Measurements from ENCODE around the gene CFAP92.
A peak's percentile ranks its signal among the peaks of the same experiment; 100 is the strongest.

Gene CFAP92

DNA sequence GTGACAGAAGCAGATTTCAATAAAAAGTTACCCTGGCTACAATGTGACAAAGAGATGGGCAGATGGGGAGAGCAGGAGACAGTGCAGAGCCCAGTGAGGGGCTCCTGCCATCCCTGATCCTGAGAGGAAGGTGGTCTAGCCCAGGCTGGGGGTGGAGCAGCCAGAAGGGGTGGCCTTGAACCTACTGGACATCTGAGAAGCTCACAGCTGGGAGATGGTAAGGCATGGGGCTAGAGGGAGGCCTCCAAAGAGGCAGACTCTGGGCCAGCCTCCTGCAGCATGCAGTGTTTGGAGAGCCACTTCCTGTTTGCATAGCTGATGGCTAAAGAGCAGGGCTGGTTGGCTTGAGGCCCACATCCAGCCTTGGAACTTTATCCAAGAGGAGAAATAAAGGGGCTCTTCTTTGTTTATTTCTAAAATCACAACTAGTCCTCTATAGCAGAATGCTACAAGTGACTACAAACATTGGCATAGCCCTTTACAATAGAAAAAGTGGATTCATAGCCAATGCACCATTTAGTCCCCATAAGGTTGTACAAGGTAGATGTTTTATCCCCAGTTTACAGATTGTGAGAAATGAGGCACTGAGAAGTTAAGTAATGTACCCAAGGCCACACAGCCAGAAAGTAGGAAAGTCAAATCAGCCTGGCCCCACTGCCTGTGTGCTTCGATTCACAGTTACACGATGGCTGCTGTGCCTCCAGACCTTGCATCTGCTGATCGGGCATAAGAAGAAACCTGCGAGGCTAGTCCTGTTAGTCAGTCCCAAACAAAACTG is 11.8 kb upstream of the CFAP92 start:
- no peaks in the 10 kb centered on the region for H3K9me3 Mint-ChIP-seq
- H3K4me3 Mint-ChIP-seq, result no peak overlapping the region
- H3K27me3 Mint-ChIP-seq, result peaks cover 30% of the 10 kb centered on the region
- peak overlapping the region; percentile 11 for H3K27ac Mint-ChIP-seq
- H3K4me1 Mint-ChIP-seq, result peaks cover 23% of the 10 kb centered on the region
- ATAC-seq (ENCODE audit: low read depth), result no peak
- DNase-seq (ENCODE audit: low spot score in 2 of 2), result no peak
- no peaks in the 10 kb centered on the region for H3K36me3 Mint-ChIP-seq

DNA sequence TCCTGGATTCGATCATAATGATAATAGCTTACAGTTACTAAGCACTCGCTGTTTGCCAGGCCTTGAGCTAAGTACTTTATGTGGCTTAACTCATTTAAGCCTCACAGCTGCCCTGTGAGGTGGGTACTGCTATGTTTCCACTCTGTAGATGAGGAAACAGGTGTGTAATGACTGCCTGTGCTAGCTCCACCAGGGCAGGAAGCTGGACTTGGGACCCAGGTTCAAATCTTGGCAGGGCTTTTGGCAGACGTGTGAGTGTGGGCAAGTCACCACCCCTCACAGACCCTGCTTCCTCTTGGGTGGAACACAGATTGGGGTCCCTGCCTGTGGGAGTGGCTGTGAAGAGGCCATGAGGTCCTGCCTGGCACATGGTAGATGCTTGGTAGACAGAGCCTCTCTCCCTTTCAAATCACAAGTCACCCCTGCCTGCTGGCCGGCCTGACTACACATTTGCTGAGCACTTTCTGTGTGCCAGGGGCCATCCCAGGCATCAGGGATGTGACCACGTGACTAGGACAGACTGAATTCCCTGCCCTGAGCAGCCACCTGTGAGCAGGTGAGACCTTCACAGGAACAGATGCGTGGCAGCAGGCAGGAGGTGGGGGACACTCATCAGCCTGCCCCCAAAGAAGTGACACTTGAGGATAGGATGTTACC is 10.9 kb upstream of the CFAP92 start:
- Mint-ChIP-seq H3K36me3 (no peaks in the 10 kb centered on the region), H3K9me3 (no peaks in the 10 kb centered on the region), H3K4me1 (peaks cover 23% of the 10 kb centered on the region), H3K27ac (peak overlapping the region; percentile 11), H3K4me3 (no peak overlapping the region), H3K27me3 (peaks cover 35% of the 10 kb centered on the region)
- ATAC-seq (ENCODE audit: low read depth) (no peak), DNase-seq (ENCODE audit: low spot score in 2 of 2) (no peak)

DNA sequence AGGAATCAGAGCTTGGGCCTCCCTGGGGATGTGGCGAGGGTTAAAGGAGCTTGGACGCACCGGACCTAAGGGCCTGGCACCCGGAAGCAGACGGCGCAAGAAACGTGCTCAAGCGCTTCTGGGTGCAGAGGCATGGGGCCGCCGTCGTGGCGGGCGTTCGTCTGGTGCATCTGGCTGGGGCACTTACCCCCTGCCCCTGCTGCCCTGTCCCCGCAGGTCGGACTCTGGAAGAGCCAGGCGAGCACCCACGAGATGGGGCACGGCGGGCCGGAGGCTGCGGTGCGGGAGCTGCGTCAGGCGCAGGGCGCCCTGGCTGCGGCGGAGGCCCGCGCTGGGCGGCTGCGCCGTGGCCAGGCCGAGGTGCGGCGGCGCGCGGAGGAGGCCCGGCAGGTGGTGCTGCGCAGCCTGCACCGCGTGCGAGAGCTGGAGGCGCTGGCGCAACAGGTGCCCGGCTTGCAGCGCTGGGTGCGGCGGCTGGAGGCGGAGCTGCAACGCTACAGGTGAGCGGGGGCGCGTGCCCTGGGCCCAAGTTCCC is 9.8 kb upstream of the CFAP92 start:
- ATAC-seq (ENCODE audit: low read depth) (peak; percentile 89), DNase-seq (ENCODE audit: low spot score in 2 of 2) (peak in 1 of 2 donors; percentile 49)
- Mint-ChIP-seq H3K27ac (no peak overlapping the region), H3K4me1 (peaks cover 23% of the 10 kb centered on the region), H3K36me3 (no peaks in the 10 kb centered on the region), H3K9me3 (no peaks in the 10 kb centered on the region), H3K4me3 (peak overlapping the region; percentile 54), H3K27me3 (peaks cover 32% of the 10 kb centered on the region)

DNA sequence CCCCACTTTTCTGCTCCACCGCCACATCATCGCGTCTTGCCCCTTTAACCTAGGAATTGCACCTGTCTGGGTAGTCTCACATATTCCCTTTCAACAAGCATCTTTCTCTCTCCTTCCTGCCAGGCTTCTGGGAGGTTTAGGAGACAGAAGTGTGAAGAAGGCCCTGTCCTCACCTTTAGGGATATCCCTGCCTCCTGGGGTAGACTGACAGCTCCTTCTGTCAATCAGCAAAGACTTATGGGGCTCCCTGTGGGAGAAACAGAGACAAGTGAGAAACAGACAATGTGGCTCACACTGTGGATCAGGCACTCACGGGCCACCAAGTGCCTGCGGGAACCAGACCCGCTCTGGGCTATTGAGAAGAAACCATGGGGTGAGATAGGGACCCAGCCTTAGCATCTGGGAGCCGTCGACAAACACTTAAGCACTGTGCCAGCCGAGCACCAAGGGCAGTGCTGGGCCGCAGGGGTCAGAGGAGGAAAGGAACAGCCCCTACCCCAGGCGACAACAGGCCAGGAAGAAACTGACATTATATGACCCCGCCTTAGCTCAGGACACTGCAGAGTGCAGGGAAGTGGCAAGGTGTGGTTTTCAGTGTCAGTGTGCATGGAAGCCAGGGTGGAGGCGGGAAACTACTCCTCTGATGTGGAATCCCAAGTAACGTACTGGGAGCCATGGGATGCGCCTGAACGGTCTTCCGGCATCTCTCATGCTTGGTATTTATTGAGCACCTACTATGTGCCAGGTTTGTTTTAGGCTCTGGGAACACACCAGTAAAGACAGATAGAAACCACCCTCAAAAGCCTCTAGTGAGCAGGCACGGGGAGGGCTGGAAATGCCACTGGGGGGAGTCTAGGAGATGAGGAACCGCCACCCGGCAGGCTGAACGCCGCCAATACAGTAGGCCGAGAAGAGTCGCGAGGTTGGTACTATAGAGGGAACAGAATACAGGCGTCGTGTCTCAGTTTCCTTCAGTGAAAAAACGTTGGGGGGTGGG is 9.0 kb upstream of the CFAP92 start:
- peak overlapping the region; percentile 54 for H3K4me3 Mint-ChIP-seq
- ATAC-seq (ENCODE audit: low read depth) (no peak), DNase-seq (ENCODE audit: low spot score in 2 of 2) (no peak)
- H3K27ac Mint-ChIP-seq, result peak overlapping the region; percentile 62
- H3K4me1 Mint-ChIP-seq, result peaks cover 23% of the 10 kb centered on the region
- no peaks in the 10 kb centered on the region for H3K36me3 Mint-ChIP-seq
- H3K27me3 Mint-ChIP-seq, result peaks cover 35% of the 10 kb centered on the region
- no peaks in the 10 kb centered on the region for H3K9me3 Mint-ChIP-seq

DNA sequence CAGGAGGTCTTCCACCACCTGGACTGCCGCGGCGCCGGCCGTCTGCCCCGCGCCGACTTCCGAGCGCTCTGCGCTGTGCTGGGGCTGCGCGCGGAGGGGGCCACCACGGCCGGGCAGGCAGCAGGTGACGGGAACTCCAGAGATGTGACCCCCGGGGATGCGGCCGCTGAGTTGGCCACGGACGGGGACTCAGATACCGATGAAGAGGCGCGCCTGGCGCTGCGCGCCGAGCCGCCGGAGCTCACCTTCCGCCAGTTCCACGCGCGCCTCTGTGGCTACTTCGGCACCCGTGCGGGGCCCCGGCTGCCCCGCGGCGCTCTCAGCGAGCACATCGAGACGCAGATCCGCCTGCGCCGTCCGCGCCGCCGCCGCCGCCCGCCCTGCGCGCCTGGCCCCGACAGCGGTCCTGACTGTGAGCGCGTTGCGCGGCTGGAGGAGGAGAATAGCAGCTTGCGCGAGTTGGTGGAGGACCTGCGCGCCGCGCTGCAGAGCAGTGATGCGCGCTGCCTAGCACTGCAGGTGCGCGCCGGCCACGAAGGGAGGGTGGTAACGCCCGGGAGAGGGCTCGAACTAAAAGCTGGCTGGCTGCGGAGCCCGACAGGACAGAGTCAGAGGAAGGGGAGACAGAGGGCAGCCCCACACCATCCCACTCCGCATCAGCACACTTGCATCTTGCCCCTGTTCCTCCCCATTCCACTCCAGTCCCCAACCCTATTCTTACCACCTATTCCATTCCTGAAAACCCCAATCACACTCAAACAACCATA is 8.1 kb upstream of the CFAP92 start:
- H3K27me3 Mint-ChIP-seq, result peaks cover 38% of the 10 kb centered on the region
- H3K4me3 Mint-ChIP-seq, result peak overlapping the region; percentile 54
- no peaks in the 10 kb centered on the region for H3K36me3 Mint-ChIP-seq
- DNase-seq (ENCODE audit: low spot score in 2 of 2), result no peak
- peaks cover 23% of the 10 kb centered on the region for H3K4me1 Mint-ChIP-seq
- peak overlapping the region; percentile 62 for H3K27ac Mint-ChIP-seq
- ATAC-seq (ENCODE audit: low read depth), result peak; percentile 43
- no peaks in the 10 kb centered on the region for H3K9me3 Mint-ChIP-seq

DNA sequence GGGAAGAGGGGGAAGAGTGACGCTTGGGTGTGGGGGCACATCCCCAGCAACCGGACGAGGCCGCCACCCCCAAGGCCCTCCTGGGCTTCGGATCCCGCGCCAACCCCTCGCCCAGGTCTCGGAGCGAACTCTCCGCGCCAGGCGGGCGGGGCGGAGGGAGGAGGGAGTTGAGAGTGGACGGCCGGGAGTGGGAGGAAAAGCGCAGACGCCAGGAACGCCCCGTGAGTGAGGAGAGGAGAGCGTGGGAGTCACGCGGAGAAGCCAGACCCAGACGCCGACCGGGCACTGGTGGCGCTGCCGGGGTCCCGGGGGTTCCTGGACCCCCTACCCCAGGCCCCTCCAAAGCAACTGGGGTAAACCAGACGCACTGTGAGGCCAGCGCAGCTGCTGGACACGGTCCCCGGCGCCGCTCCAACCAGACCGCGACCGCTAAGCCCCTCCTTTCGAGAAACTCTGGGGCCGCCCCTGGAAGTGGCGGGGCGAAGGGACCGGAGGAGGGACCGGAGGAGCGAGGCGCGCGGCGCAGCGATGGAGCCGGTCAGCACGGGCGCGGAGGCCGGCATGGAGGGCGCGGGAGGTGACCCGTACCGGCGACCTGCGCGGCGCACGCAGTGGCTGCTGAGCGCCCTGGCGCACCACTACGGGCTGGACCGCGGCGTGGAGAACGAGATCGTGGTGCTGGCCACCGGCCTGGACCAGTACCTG is 7.4 kb upstream of the CFAP92 start, which contains the start of gene EFCC1:
Gene EFCC1 (plus strand): TSS at position 204 of the 705 bp plus-strand sequence. CDS start 325 bp downstream, at position 529.
- no peak within 1 kb of the TSS for H3K27ac Mint-ChIP-seq
- peaks cover 23% of the 10 kb centered on the region for H3K4me1 Mint-ChIP-seq
- H3K36me3 Mint-ChIP-seq, result no peaks in the 10 kb centered on the region
- ATAC-seq (ENCODE audit: low read depth) (no peak), DNase-seq (ENCODE audit: low spot score in 2 of 2) (no peak)
- peaks cover 38% of the 10 kb centered on the region for H3K27me3 Mint-ChIP-seq
- no peaks in the 10 kb centered on the region for H3K9me3 Mint-ChIP-seq
- H3K4me3 Mint-ChIP-seq, result peak within 1 kb of the TSS; percentile 54

DNA sequence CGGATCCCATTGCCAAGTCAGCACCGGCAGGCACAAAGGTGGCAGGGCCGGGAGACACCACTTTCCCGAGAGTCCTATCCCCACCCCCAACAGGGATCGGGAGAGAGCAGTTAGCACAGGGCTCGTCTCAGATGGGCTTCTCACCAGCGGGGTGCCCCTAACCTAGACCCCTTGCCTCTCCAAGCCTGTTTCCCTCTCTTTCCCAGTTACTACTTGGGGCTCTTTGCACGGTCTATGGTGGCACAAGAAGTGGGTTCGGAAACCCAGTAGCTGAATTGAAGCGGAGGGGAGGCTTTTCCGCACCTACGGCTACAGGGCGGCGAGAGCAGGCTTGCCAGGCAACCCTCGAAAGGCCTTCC is 6.8 kb upstream of the CFAP92 start:
- ATAC-seq (ENCODE audit: low read depth), result no peak
- Mint-ChIP-seq H3K36me3 (no peaks in the 10 kb centered on the region), H3K4me1 (peaks cover 23% of the 10 kb centered on the region), H3K9me3 (no peaks in the 10 kb centered on the region), H3K27ac (no peak overlapping the region), H3K27me3 (peaks cover 38% of the 10 kb centered on the region), H3K4me3 (peak overlapping the region; percentile 41)
- DNase-seq (ENCODE audit: low spot score in 2 of 2), result no peak

DNA sequence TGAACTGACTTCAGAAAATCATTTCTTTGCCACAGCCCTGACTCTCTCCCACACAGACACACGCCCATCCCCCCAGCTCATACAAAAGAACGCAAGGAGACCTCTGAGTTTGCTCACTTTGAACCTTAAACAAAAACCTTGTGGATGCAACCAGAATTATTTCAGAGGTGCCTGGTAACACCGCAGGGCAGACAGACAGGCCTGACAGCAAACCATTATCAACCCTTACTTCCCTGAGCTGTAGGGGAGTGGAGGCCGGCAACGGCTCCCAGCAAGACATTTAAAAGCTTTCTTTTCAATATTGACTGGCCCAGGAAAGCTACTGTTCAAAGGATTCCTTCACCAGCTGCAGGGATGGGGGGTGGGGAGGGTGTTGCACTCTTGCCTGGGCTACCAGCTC is 5.2 kb upstream of the CFAP92 start:
- DNase-seq (ENCODE audit: low spot score in 2 of 2) (no peak), ATAC-seq (ENCODE audit: low read depth) (no peak)
- H3K4me1 Mint-ChIP-seq, result peaks cover 22% of the 10 kb centered on the region
- no peak overlapping the region for H3K27ac Mint-ChIP-seq
- H3K4me3 Mint-ChIP-seq, result no peak overlapping the region
- H3K27me3 Mint-ChIP-seq, result peaks cover 33% of the 10 kb centered on the region
- H3K36me3 Mint-ChIP-seq, result no peaks in the 10 kb centered on the region
- H3K9me3 Mint-ChIP-seq, result no peaks in the 10 kb centered on the region

DNA sequence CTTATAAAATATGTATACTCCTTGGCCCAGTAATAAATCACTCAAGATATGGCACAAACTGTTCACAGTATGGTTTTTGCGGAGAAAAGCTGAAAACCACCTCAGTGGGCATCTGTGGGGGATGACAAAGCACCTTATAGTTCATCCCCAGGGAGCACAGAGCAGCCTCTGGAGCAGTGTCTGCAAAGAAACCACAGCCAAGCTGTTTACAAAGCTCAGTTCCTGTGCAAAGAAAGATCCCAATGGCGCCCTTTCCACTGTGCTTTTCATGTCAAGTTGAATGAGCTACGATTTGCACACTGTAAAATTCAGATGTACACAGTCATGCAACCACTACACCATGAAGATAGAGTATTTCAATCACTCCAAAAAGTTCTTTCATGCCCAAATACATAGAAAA is 4.7 kb upstream of the CFAP92 start:
- Mint-ChIP-seq H3K27me3 (peaks cover 31% of the 10 kb centered on the region), H3K4me1 (peaks cover 21% of the 10 kb centered on the region), H3K9me3 (no peaks in the 10 kb centered on the region), H3K4me3 (no peak overlapping the region), H3K27ac (no peak overlapping the region), H3K36me3 (no peaks in the 10 kb centered on the region)
- DNase-seq (ENCODE audit: low spot score in 2 of 2) (no peak), ATAC-seq (ENCODE audit: low read depth) (no peak)

DNA sequence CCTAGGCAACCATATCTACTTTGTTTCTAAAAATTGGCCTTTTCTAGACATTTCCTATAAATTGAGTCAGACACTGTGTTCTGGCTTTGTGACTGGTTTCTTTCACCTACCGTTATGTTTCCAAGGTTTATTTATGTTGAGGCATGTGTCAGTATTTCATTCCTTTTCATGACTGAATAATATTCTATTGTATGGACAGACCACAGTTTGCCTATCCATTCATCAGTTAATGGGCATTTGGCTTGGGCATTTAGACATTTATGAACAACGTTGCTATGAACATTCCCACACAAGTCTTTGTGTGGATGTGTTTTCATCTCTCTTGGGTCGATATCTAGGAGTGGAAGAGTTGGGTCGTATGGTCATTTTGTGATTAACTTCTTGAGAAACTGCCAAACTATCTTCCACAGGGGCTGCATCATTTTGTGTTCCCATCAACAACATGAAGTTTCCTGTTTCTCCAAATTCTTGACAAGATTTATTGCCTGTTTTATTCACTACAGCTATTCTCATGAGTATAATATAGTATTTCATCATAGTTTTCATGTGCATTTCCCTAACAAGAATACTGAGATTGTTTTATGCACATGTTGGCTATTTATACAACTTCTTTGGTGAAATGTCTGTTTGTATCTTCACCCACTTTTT is 3.7 kb upstream of the CFAP92 start:
- H3K4me3 Mint-ChIP-seq, result no peak overlapping the region
- H3K27ac Mint-ChIP-seq, result no peak overlapping the region
- ATAC-seq (ENCODE audit: low read depth) (no peak), DNase-seq (ENCODE audit: low spot score in 2 of 2) (no peak)
- H3K36me3 Mint-ChIP-seq, result no peaks in the 10 kb centered on the region
- peaks cover 24% of the 10 kb centered on the region for H3K27me3 Mint-ChIP-seq
- peaks cover 19% of the 10 kb centered on the region for H3K4me1 Mint-ChIP-seq
- no peaks in the 10 kb centered on the region for H3K9me3 Mint-ChIP-seq

DNA sequence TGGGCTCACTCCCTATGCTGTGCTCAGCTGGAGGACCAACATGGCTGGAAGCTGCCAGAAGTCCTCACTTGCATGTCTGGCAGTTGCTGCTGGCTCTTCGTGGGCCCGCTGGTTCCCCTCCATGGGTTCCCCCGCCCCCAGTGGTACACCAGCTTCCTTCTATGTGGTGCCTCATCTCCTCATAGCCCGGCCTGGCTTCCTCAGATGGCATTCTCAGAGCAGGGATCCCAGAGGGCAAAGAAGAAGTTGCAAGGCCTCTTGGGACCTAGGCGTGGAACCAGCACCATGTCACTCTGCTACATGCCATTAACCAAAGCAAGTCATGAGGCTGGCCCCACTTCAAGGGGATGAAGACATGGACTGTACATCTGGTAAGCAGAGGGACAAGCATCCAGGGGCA is 2.9 kb upstream of the CFAP92 start:
- H3K27ac Mint-ChIP-seq, result no peak overlapping the region
- H3K4me1 Mint-ChIP-seq, result peaks cover 12% of the 10 kb centered on the region
- no peaks in the 10 kb centered on the region for H3K9me3 Mint-ChIP-seq
- H3K27me3 Mint-ChIP-seq, result peaks cover 18% of the 10 kb centered on the region
- DNase-seq (ENCODE audit: low spot score in 2 of 2), result no peak
- H3K4me3 Mint-ChIP-seq, result no peak overlapping the region
- no peaks in the 10 kb centered on the region for H3K36me3 Mint-ChIP-seq
- ATAC-seq (ENCODE audit: low read depth), result no peak

DNA sequence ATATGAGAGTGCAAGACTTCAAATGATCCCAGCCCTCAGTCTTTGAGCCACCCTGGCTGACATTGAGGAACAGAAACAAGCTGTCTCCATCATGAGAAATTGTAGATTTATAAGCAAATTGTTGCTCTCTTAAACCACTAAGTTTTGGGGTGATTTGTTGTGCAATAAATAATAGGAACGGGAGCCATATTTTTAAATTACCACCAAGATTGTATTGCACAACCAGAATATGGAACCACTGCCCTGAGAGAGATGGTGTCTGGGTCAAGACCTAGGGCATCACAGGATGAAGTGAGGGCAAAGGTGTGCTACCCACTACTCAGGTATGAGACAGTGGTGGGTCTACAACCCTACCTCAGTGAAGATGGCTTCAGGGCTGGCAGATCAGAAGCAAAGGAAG is 2.3 kb upstream of the CFAP92 start:
- no peaks in the 10 kb centered on the region for H3K9me3 Mint-ChIP-seq
- ATAC-seq (ENCODE audit: low read depth), result no peak
- peaks cover 12% of the 10 kb centered on the region for H3K4me1 Mint-ChIP-seq
- peaks cover 18% of the 10 kb centered on the region for H3K27me3 Mint-ChIP-seq
- no peak for DNase-seq (ENCODE audit: low spot score in 2 of 2)
- H3K4me3 Mint-ChIP-seq, result no peak overlapping the region
- no peaks in the 10 kb centered on the region for H3K36me3 Mint-ChIP-seq
- no peak overlapping the region for H3K27ac Mint-ChIP-seq
